Left cardiac atrium (tissue), 4 donors: ENCODE results near the gene ABCC3. TPM values are rescaled to one million over a fixed set of nuclear protein-coding genes. Genes with fewer than 3 reads are reported as not detected.
A peak's percentile ranks its signal among the peaks of the same experiment; 100 is the strongest.

ENCODE experiments used
- ATAC-seq, 2 donors: fragments of 200-7000 bp; cut with Tn5 transposase; one replicate each; pipeline ENCODE4 v1.9.1; 2020; ENCODE audit warnings: mild to moderate bottlenecking in 2 of 2, moderate library complexity in 2 of 2
- DNase-seq: peaks from one replicate; pipeline ENCODE4 v3.0.0-alpha.2; 2020
- intact Hi-C, 2 donors: fragments of 100-400 bp; cut with DNase I; formaldehyde crosslinking; loops; one replicate each; pipeline versions ENCODE4 v1.14.1 to v1.15.1; 2022 to 2023
- long read RNA-seq: library from polyadenylated mRNA; unstranded; transcript quantifications from one replicate; pipeline ENCODE4 v2.0.0, GENCODE V29; 2021
- total RNA-seq, 2 donors: library from RNA; stranded (reverse); fragmentation: NEBNext Ultra II Directional; extraction: Animal tissue kit (Norgen Biotek cat#: 25700); gene quantifications; one replicate each; pipeline ENCODE4 v1.2.1, GENCODE V29; 2021
- donor health status: DM: no; HTN: yes; CAD: no.
- donor health status: DM: no; HTN: yes; CAD: no; lungs with severe emphysema.
- donor health status: DM: yes; HTN: yes; CAD: no.
- donor health status: Dilated cardiomyopathy.

ABCC3 gene
- 1 to 10 TPM; 1.4 to 5.2 TPM for total RNA-seq
- long read RNA-seq, partial matches to known transcripts = 0 of 1 reads
- long read RNA-seq, other reads (novel, unspliced or antisense) = 1 of 1 reads

- DNase-seq (peak; percentile 66), ATAC-seq (peak; percentile 61 to 64)
- intact Hi-C loops = loop anchor here (5.0 kb wide), 2 partner anchors 43 to 63 kb away; no protein-coding TSS in a partner anchor
These were observed at the start of gene ABCC3 for GRCh38 chr17:50634224-50634914. Gene ABCC3, plus strand, starts transcription at chr17:50634881. Its CDS starts 56 bp downstream, at chr17:50634937.

- DNase-seq (no peak), ATAC-seq (peak in 1 of 2 donors; percentile 38)
- intact Hi-C loops = no loop called here
These were observed 49.3 kb upstream of the ABCC3 start for GRCh38 chr17:50585346-50585745.

GRCh38 chr17:50585891-50586290, 48.8 kb upstream of the ABCC3 start:
- ATAC-seq (no peak), DNase-seq (no peak)
- intact Hi-C loops = no loop called here

- DNase-seq (no peak), ATAC-seq (no peak)
- intact Hi-C loops = no loop called here
These were observed 48.0 kb upstream of the ABCC3 start for GRCh38 chr17:50586421-50587247.

- intact Hi-C loops = no loop called here
- no peak for ATAC-seq
- DNase-seq = no peak
These were observed 47.1 kb upstream of the ABCC3 start for GRCh38 chr17:50587571-50587970.

GRCh38 chr17:50588391-50589049, 46.2 kb upstream of the ABCC3 start:
- intact Hi-C loops = no loop called here
- ATAC-seq (peak; percentile 7 to 17), DNase-seq (no peak)

- DNase-seq (no peak), ATAC-seq (no peak)
- intact Hi-C loops = no loop called here
These were observed 45.5 kb upstream of the ABCC3 start for GRCh38 chr17:50589095-50589705.

GRCh38 chr17:50590946-50591737, 43.5 kb upstream of the ABCC3 start:
- intact Hi-C loops = no loop called here
- DNase-seq = no peak

GRCh38 chr17:50593321-50593720, 41.4 kb upstream of the ABCC3 start:
- DNase-seq (peak; percentile 56), ATAC-seq (peak; percentile 34 to 58)
- intact Hi-C loops = no loop called here

More at GRCh38 chr17:50590946-50591737, 43.5 kb upstream of the ABCC3 start:
- ATAC-seq = no peak

- no peak for DNase-seq
- ATAC-seq = no peak
- intact Hi-C loops = no loop called here
These were observed 40.4 kb upstream of the ABCC3 start for GRCh38 chr17:50594128-50594823.

- no peak for DNase-seq
- no peak for ATAC-seq
- intact Hi-C loops = loop anchor here in 1 of 2 donors (5.0 kb wide), 1 partner anchor 38 kb away; no protein-coding TSS in a partner anchor
These were observed 39.8 kb upstream of the ABCC3 start for GRCh38 chr17:50594892-50595291.

GRCh38 chr17:50596191-50597037, 38.3 kb upstream of the ABCC3 start:
- DNase-seq = peak; percentile 60
- ATAC-seq = peak; percentile 56 to 57
- intact Hi-C loops = loop anchor here in 1 of 2 donors (5.0 kb wide), 1 partner anchor 39 kb away; no protein-coding TSS in a partner anchor

GRCh38 chr17:50598487-50598886, 36.2 kb upstream of the ABCC3 start:
- no peak for DNase-seq
- intact Hi-C loops = loop anchor here in 1 of 2 donors (5.0 kb wide), 1 partner anchor 41 kb away; no protein-coding TSS in a partner anchor
- no peak for ATAC-seq

- DNase-seq = no peak
- ATAC-seq = no peak
- intact Hi-C loops = loop anchor here in 1 of 2 donors (5.0 kb wide), 1 partner anchor 42 kb away; no protein-coding TSS in a partner anchor
These were observed 35.1 kb upstream of the ABCC3 start for GRCh38 chr17:50599606-50600005.

- DNase-seq = no peak
- peak in 1 of 2 donors; percentile 5 for ATAC-seq
- intact Hi-C loops = no loop called here
These were observed 32.8 kb upstream of the ABCC3 start for GRCh38 chr17:50601823-50602375.

- ATAC-seq = no peak
These were observed 31.8 kb upstream of the ABCC3 start for GRCh38 chr17:50602836-50603235.

More at GRCh38 chr17:50602836-50603235, 31.8 kb upstream of the ABCC3 start:
- intact Hi-C loops = no loop called here
- no peak for DNase-seq
